Fibroblast of lung (primary cell): Measurements from ENCODE around the gene BNIP5. TPM values are rescaled to one million over a fixed set of nuclear protein-coding genes. Genes with fewer than 3 reads are reported as not detected.

Source experiments
- DNase-seq, 2 donors: peaks; one replicate each; pipeline versions ENCODE4 v3.0.0 to v3.0.0-alpha.2; 2010; ENCODE audit warnings: low read depth in 2 of 2
- H2AFZ ChIP-seq: 2 replicates; pipeline ENCODE4 v1.5.1; 2012; ENCODE audit warnings: low read length, control low read depth, inconsistent platforms
- H3K27ac ChIP-seq: 2 replicates; pipeline ENCODE4 v1.5.1; 2011; ENCODE audit warnings: low read length, control low read depth; ENCODE audit not compliant: insufficient read depth
- H3K27me3 ChIP-seq: 2 replicates; pipeline ENCODE4 v1.5.1; 2011; ENCODE audit warnings: mild to moderate bottlenecking, low read length; ENCODE audit not compliant: control insufficient read depth, insufficient read depth
- H3K36me3 ChIP-seq: 2 replicates; pipeline ENCODE4 v1.5.1; 2011; ENCODE audit warnings: low read length; ENCODE audit not compliant: control insufficient read depth, insufficient read depth
- H3K4me1 ChIP-seq: 2 replicates; pipeline ENCODE4 v1.5.1; 2011; ENCODE audit warnings: low read length; ENCODE audit not compliant: control insufficient read depth, insufficient read depth; ENCODE audit errors: extremely low read depth
- H3K4me2 ChIP-seq: 2 replicates; pipeline ENCODE4 v1.5.1; 2011; ENCODE audit warnings: low read length, control low read depth; ENCODE audit not compliant: insufficient read depth; ENCODE audit errors: extremely low read depth
- H3K4me3 ChIP-seq, 4 experiments: fragments of 200-600 bp in 1 of 4; sonication (generic) in 1 of 4; replicated peaks in 1 of 4; 2 replicates each; pipeline ENCODE4 v1.5.1; 2011 to 2016; ENCODE audit warnings: low read length in 4 of 4, low read depth in 3 of 4, mild to moderate bottlenecking in 3 of 4, control low read depth in 2 of 4, inconsistent platforms in 1 of 4, mixed read lengths in 1 of 4; ENCODE audit not compliant: insufficient read depth in 1 of 4; ENCODE audit errors: control extremely low read depth in 1 of 4
- H3K79me2 ChIP-seq: 2 replicates; pipeline ENCODE4 v1.5.1; 2012; ENCODE audit warnings: mild to moderate bottlenecking, low read length, inconsistent platforms; ENCODE audit not compliant: control insufficient read depth, insufficient read depth
- H3K9ac ChIP-seq: 2 replicates; pipeline ENCODE4 v1.5.1; 2011; ENCODE audit warnings: mild to moderate bottlenecking, low read length, control low read depth; ENCODE audit not compliant: insufficient read depth
- H3K9me3 ChIP-seq: 2 replicates; pipeline ENCODE4 v1.5.1; 2012; ENCODE audit warnings: low read depth, low read length; ENCODE audit not compliant: control insufficient read depth, insufficient read depth
- H4K20me1 ChIP-seq: 2 replicates; pipeline ENCODE4 v1.5.1; 2011; ENCODE audit warnings: low read length; ENCODE audit not compliant: control insufficient read depth, insufficient read depth; ENCODE audit errors: extremely low read depth
- CTCF ChIP-seq, 2 donors: IDR thresholded peaks in 1 of 2; conservative IDR thresholded peaks in 1 of 2; 1 replicate in 1 of 2; 2 replicates in 1 of 2; pipeline ENCODE4 v1.5.1; 2011 to 2012; ENCODE audit warnings: low read length in 2 of 2, control low read depth in 1 of 2, inconsistent platforms in 1 of 2, low read depth in 1 of 2, mild to moderate bottlenecking in 1 of 2
- EZH2 ChIP-seq: IDR thresholded peaks from 2 replicates; pipeline ENCODE4 v1.5.1; 2012; ENCODE audit warnings: low read length, control low read depth, mild to moderate bottlenecking; ENCODE audit errors: missing control alignments
- polyA plus RNA-seq, 2 donors: library from polyadenylated mRNA; depleted of rRNA in 1 of 2; stranded (reverse) in 1 of 2; unstranded in 1 of 2; fragments of >200 nt; gene quantifications; 2 replicates each; pipeline ENCODE4 v1.2.1, GENCODE V29; 2011 to 2012; ENCODE audit warnings: missing spikeins in 1 of 2
- total RNA-seq: library from RNA; depleted of rRNA; stranded (reverse); fragments of >200 nt; gene quantifications from 2 replicates; pipeline ENCODE4 v1.2.1, GENCODE V29; 2014

Gene BNIP5
- total and polyA plus RNA-seq, 2 donors (not counting 1 experiment from before 2014, with no cell fraction given) = not detected

- DNase-seq = no peak
- no peaks in the 10 kb centered on the region for H3K9me3 ChIP-seq
- TF ChIP-seq EZH2 (no peak), CTCF (conservative IDR thresholded peaks at IDR 0.05 in 1 of 2, IDR thresholded peaks at IDR 0.05 in 1 of 2; ENCODE audit: low read depth in 1 of 2, low read length in 2 of 2) (no peak)
- no peak overlapping the region for H3K9ac ChIP-seq
- no peaks in the 10 kb centered on the region for H3K36me3 ChIP-seq
- no peak overlapping the region for H3K27ac ChIP-seq
- H3K4me1 ChIP-seq = no peaks in the 10 kb centered on the region
- H2AFZ ChIP-seq = no peak overlapping the region
- no peaks in the 10 kb centered on the region for H4K20me1 ChIP-seq
- H3K27me3 ChIP-seq = peaks cover 42% of the 10 kb centered on the region
- no peak overlapping the region for H3K4me3 ChIP-seq
- H3K4me2 ChIP-seq = no peak overlapping the region
- H3K79me2 ChIP-seq = no peaks in the 10 kb centered on the region
Measured at GRCh38 chr6:36328600-36328999, 8.1 kb downstream of the BNIP5 start.

- H4K20me1 ChIP-seq = no peaks in the 10 kb centered on the region
- DNase-seq = no peak
- H3K9me3 ChIP-seq = no peaks in the 10 kb centered on the region
Measured at GRCh38 chr6:36327919-36328236, 8.8 kb downstream of the BNIP5 start.

GRCh38 chr6:36327226-36327918 lies 9.3 kb downstream of the BNIP5 start:
- TF ChIP-seq EZH2 (peak; percentile 52), CTCF (conservative IDR thresholded peaks at IDR 0.05 in 1 of 2, IDR thresholded peaks at IDR 0.05 in 1 of 2; ENCODE audit: low read depth in 1 of 2, low read length in 2 of 2) (no peak)
- Histone ChIP-seq H3K4me3 (no peak overlapping the region), H3K9me3 (no peaks in the 10 kb centered on the region), H3K27me3 (peaks cover 30% of the 10 kb centered on the region), H3K4me1 (no peaks in the 10 kb centered on the region), H3K36me3 (no peaks in the 10 kb centered on the region), H2AFZ (no peak overlapping the region), H3K4me2 (no peak overlapping the region), H4K20me1 (no peaks in the 10 kb centered on the region), H3K9ac (no peak overlapping the region), H3K79me2 (no peaks in the 10 kb centered on the region), H3K27ac (no peak overlapping the region)
- DNase-seq = no peak

More at GRCh38 chr6:36327919-36328236, 8.8 kb downstream of the BNIP5 start:
- Histone ChIP-seq H3K4me2 (no peak overlapping the region), H3K4me1 (no peaks in the 10 kb centered on the region), H3K36me3 (no peaks in the 10 kb centered on the region), H3K27ac (no peak overlapping the region), H3K27me3 (peaks cover 35% of the 10 kb centered on the region), H3K79me2 (no peaks in the 10 kb centered on the region), H3K4me3 (no peak overlapping the region), H2AFZ (no peak overlapping the region), H3K9ac (no peak overlapping the region)
- TF ChIP-seq EZH2 (no peak), CTCF (conservative IDR thresholded peaks at IDR 0.05 in 1 of 2, IDR thresholded peaks at IDR 0.05 in 1 of 2; ENCODE audit: low read depth in 1 of 2, low read length in 2 of 2) (no peak)
